GM12873 (cell line): ENCODE data around the gene U2SURP.
A peak's percentile ranks its signal among the peaks of the same experiment; 100 is the strongest.

Experiments used
- TF ChIP-seq, protein P1 (sequence below): IDR thresholded peaks from 2 replicates; pipeline ENCODE4 v1.5.1; 2012; ENCODE audit warnings: low read depth, mild to moderate bottlenecking, moderate library complexity, low read length, control low read depth; ENCODE audit not compliant: insufficient read depth; ENCODE audit errors: missing control alignments

The U2SURP gene

DNA sequence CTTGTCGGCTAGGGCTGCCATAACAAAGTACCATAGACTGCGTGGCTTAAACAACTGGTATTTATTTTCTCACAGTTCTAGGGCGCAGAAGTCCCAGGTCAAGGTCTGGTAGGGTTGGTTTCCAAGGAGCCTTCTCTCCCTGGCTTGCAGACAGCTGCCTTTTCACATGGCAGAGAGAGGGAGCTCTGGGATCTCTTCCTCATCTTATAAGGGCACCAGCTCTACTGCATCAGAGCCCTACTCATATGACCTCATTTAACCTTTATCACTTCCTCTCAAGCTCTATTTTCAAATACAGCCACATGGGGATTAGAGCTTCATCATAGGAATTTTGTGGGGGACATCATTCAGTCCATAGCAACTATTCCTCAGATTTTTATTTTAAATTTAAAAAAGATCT is 20.3 kb upstream of the U2SURP start:
- TF ChIP-seq, protein P1, sequence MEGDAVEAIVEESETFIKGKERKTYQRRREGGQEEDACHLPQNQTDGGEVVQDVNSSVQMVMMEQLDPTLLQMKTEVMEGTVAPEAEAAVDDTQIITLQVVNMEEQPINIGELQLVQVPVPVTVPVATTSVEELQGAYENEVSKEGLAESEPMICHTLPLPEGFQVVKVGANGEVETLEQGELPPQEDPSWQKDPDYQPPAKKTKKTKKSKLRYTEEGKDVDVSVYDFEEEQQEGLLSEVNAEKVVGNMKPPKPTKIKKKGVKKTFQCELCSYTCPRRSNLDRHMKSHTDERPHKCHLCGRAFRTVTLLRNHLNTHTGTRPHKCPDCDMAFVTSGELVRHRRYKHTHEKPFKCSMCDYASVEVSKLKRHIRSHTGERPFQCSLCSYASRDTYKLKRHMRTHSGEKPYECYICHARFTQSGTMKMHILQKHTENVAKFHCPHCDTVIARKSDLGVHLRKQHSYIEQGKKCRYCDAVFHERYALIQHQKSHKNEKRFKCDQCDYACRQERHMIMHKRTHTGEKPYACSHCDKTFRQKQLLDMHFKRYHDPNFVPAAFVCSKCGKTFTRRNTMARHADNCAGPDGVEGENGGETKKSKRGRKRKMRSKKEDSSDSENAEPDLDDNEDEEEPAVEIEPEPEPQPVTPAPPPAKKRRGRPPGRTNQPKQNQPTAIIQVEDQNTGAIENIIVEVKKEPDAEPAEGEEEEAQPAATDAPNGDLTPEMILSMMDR, result no peak

GRCh38 chr3:142982038-142982773 is 19.2 kb upstream of the U2SURP start:
- TF ChIP-seq, protein P1, result no peak

- TF ChIP-seq, protein P1, result no peak
Observed at GRCh38 chr3:142983318-142983717, 18.1 kb upstream of the U2SURP start.

- TF ChIP-seq, protein P1, result no peak
Observed at GRCh38 chr3:142984255-142984654, 17.1 kb upstream of the U2SURP start.

GRCh38 chr3:142987080-142987700 is 14.2 kb upstream of the U2SURP start:
- TF ChIP-seq, protein P1, result peak; percentile 54

DNA sequence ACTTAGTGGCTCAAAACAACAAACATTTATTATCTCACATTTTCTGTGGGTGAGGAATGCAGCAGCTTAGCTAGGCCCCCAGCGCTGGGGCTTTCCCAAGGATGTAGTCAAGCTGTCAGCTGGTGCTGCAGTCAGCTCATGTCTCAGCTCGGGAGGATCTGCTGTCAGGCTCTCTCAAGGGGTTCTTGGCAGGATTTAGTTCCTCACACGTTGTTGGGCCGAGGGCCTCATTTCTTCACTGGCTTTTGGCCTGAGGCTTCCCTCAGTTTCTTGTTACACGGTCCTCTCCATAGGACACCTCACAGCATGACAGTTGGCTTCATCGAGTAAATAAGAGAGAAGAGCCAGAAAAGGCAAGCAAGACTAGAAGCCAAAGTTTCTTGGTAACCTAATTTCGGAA is 13.7 kb upstream of the U2SURP start:
- TF ChIP-seq, protein P1, result no peak

- TF ChIP-seq, protein P1, result no peak
Observed at GRCh38 chr3:142990721-142991120, 10.6 kb upstream of the U2SURP start.
